Fibroblast of lung (primary cell): ENCODE data around the gene SLC38A10.

Experiments
- CTCF ChIP-seq, 2 donors: IDR thresholded peaks in 1 of 2; conservative IDR thresholded peaks in 1 of 2; 1 replicate in 1 of 2; 2 replicates in 1 of 2; pipeline ENCODE4 v1.5.1; 2011 to 2012; ENCODE audit warnings: low read length in 2 of 2, control low read depth in 1 of 2, inconsistent platforms in 1 of 2, low read depth in 1 of 2, mild to moderate bottlenecking in 1 of 2
- EZH2 ChIP-seq: IDR thresholded peaks from 2 replicates; pipeline ENCODE4 v1.5.1; 2012; ENCODE audit warnings: low read length, control low read depth, mild to moderate bottlenecking; ENCODE audit errors: missing control alignments

DNA sequence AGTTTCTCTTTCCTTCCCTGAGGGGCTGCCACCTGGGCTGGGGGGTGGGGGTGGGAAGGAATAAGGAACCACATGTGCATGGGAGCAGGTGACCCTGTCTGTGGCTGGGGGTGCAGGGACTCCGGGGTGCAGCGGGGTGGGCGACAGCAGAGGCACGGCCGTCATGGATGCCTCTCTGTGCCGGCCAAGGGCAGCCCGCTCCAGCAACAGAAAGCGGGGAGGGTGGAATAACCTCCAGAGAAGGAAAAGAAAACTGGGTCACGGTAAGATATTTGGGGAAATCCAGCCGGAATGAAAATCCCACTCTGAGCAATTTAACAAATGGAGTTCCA lies 51.8 kb downstream of the SLC38A10 start:
- TF ChIP-seq CTCF (conservative IDR thresholded peaks at IDR 0.05 in 1 of 2, IDR thresholded peaks at IDR 0.05 in 1 of 2; ENCODE audit: low read depth in 1 of 2, low read length in 2 of 2) (no peak), EZH2 (no peak)
